Endothelial cell of umbilical vein (primary cell): ENCODE data around the gene RPP30.

ENCODE experiments used
- EZH2 ChIP-seq: IDR thresholded peaks from 2 replicates; pipeline ENCODE4 v1.6.1; 2012; ENCODE audit warnings: borderline replicate concordance, low read depth, mild to moderate bottlenecking, moderate library complexity, low read length, inconsistent platforms; ENCODE audit not compliant: severe bottlenecking
- FOS ChIP-seq: IDR thresholded peaks from 2 replicates; pipeline ENCODE4 v1.6.1; 2011; ENCODE audit warnings: mild to moderate bottlenecking, low read length, moderate library complexity, borderline replicate concordance; ENCODE audit not compliant: insufficient read depth
- GATA2 ChIP-seq: IDR thresholded peaks from 2 replicates; pipeline ENCODE4 v1.7.0; 2011; ENCODE audit warnings: low read depth, mild to moderate bottlenecking, moderate library complexity, mixed read lengths, low read length; ENCODE audit not compliant: insufficient read length, insufficient read depth
- JUN ChIP-seq: IDR thresholded peaks from 2 replicates; pipeline ENCODE4 v1.6.1; 2011; ENCODE audit warnings: borderline replicate concordance, low read depth; ENCODE audit not compliant: insufficient read length, insufficient read depth
- MAX ChIP-seq: IDR thresholded peaks from 2 replicates; pipeline ENCODE4 v1.6.1; 2011; ENCODE audit not compliant: insufficient read depth, insufficient read length
- MYC ChIP-seq: IDR thresholded peaks from one replicate; pipeline ENCODE4 v1.6.1; 2011; ENCODE audit warnings: mild to moderate bottlenecking, low read depth, low read length
- POLR2A ChIP-seq: IDR thresholded peaks from 2 replicates; pipeline ENCODE4 v1.6.1; 2012; ENCODE audit warnings: low read depth, mild to moderate bottlenecking, control low read depth, low read length
- POLR2AphosphoS5 ChIP-seq: IDR thresholded peaks from 2 replicates; pipeline ENCODE4 v1.6.1; 2012; ENCODE audit warnings: low read depth, mild to moderate bottlenecking, control low read depth, low read length, moderate library complexity; ENCODE audit not compliant: insufficient read depth
- TF ChIP-seq, protein P1 (sequence below), 2 donors: IDR thresholded peaks; 1 replicate in 1 of 2; 2 replicates in 1 of 2; pipeline ENCODE4 v1.5.1; 2011; ENCODE audit warnings: low read length in 2 of 2, mild to moderate bottlenecking in 2 of 2, moderate library complexity in 2 of 2, control low read depth in 1 of 2, inconsistent platforms in 1 of 2, low read depth in 1 of 2; ENCODE audit not compliant: insufficient read depth in 1 of 2; ENCODE audit errors: extremely low read depth in 1 of 2

GRCh38 chr10:90929179-90929578, 57.4 kb downstream of the RPP30 start:
- TF ChIP-seq, protein P1, sequence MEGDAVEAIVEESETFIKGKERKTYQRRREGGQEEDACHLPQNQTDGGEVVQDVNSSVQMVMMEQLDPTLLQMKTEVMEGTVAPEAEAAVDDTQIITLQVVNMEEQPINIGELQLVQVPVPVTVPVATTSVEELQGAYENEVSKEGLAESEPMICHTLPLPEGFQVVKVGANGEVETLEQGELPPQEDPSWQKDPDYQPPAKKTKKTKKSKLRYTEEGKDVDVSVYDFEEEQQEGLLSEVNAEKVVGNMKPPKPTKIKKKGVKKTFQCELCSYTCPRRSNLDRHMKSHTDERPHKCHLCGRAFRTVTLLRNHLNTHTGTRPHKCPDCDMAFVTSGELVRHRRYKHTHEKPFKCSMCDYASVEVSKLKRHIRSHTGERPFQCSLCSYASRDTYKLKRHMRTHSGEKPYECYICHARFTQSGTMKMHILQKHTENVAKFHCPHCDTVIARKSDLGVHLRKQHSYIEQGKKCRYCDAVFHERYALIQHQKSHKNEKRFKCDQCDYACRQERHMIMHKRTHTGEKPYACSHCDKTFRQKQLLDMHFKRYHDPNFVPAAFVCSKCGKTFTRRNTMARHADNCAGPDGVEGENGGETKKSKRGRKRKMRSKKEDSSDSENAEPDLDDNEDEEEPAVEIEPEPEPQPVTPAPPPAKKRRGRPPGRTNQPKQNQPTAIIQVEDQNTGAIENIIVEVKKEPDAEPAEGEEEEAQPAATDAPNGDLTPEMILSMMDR (IDR thresholded peaks at IDR 0.05; ENCODE audit: extremely low read depth in 1 of 2, insufficient read depth in 1 of 2, low read depth in 1 of 2, low read length in 2 of 2): no peak
- TF ChIP-seq EZH2 (no peak), POLR2A (no peak), MAX (no peak), FOS (no peak), JUN (no peak), POLR2AphosphoS5 (no peak), MYC (no peak), GATA2 (no peak)
